ENCODE data around the gene FPR3. TPM values are rescaled to one million over a fixed set of nuclear protein-coding genes. Genes with fewer than 3 reads are reported as not detected.

The FPR3 gene
- total and polyA plus RNA-seq, 9 of the 15 experiments (the other 6 are each of a cell fraction or from before 2014, with no cell fraction given): 0.08 to 0.51 (median 0.22) TPM; not detected in 1

DNA sequence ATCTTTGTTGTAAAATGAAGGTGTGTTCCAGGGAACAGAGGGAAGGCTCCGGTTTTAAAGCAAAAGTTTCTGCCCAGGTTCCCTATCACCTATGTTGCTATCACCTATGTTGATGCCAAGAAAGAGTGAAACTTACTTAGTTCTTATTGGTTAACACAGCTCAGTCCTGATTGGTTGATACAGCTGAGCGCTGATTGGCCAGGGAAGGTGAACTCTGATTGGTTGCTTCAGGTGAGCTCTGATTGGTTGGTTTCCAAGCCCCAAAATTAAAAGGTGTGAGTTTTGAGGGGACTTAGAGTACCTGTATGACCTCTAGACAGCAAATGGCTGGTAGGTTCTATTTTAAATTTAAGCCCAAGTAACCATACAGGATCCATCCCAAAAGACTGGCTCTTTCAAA lies 42.2 kb downstream of the FPR3 start (continued):
- TF ChIP-seq, protein P1, sequence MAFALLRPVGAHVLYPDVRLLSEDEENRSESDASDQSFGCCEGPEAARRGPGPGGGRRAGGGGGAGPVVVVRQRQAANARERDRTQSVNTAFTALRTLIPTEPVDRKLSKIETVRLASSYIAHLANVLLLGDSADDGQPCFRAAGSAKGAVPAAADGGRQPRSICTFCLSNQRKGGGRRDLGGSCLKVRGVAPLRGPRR (CRISPR knock-in tag; IDR thresholded peaks at IDR 0.05): no peak
- no peak for TF ChIP-seq ADNP (tag; IDR thresholded peaks at IDR 0.05)
- TF ChIP-seq EZH2 (IDR thresholded peaks at IDR 0.05; ENCODE audit: borderline replicate concordance, low read depth, low read length): no peak
- peak; percentile 59 for TF ChIP-seq RBM25 (IDR thresholded peaks at IDR 0.05; ENCODE audit: low read depth, low read length, severe bottlenecking)
- TF ChIP-seq, protein P2, sequence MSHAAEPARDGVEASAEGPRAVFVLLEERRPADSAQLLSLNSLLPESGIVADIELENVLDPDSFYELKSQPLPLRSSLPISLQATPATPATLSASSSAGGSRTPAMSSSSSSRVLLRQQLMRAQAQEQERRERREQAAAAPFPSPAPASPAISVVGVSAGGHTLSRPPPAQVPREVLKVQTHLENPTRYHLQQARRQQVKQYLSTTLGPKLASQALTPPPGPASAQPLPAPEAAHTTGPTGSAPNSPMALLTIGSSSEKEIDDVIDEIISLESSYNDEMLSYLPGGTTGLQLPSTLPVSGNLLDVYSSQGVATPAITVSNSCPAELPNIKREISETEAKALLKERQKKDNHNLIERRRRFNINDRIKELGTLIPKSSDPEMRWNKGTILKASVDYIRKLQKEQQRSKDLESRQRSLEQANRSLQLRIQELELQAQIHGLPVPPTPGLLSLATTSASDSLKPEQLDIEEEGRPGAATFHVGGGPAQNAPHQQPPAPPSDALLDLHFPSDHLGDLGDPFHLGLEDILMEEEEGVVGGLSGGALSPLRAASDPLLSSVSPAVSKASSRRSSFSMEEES (CRISPR knock-in tag; IDR thresholded peaks at IDR 0.05): no peak

DNA sequence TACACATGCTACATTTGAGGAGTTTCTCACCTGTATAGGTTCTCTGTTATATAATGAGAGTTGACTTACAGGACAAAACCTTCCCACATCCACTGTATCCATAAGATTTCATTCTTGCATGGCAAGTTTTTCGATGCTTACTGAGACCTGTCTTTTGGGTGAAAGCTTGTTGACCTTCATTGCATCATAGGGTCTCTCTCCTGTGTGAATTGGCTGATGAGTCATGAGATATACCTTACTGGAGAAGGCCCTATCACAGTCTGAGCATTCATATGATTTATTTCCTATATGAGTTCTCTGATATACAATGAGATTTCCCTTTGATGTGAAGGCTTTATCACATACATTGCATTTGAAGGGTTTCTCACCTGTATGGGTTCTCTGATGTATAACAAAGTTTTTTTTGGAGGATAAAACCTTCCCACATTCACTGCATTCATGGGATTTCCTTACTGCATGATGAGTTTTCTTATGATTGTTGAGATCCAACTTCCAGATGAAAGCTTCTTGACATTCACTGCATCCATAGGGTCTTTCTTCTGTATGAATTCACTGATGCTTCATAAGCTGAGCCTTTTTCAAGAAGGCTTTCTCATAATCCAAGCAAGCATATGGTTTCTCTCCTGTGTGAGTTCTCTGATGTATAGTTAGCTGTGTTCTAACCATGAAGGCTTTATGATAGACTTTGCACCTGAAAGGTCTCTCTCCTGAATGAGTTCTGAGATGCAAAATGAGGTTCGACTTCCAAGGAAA lies 67.1 kb downstream of the FPR3 start:
- no peak overlapping the region for H3K4me3 ChIP-seq
- WGBS (ENCODE audit: insufficient coverage, low coverage, missing lambda C conversion rate): 41% methylated on average over 2 of the region's 2 CpGs
- H3K79me2 ChIP-seq (ENCODE audit: control insufficient read depth, insufficient read depth, low read length): no peaks in the 10 kb centered on the region
- no peak overlapping the region for H2AFZ ChIP-seq (ENCODE audit: low read depth, low read length)
- ATAC-seq (no peak), DNase-seq (ENCODE audit: extremely low read depth in 1 of 4, low spot score in 3 of 4) (no peak), FAIRE-seq (no peak)
- no peak overlapping the region for H3K9ac ChIP-seq (ENCODE audit: insufficient read depth in 1 of 2, low read depth in 2 of 2, low read length in 2 of 2)
- POLR2A ChIA-PET: no interaction called here
- no peaks in the 10 kb centered on the region for H4K20me1 ChIP-seq (replicated peaks; ENCODE audit: control insufficient read depth, insufficient read depth, low read length)
- H3K27ac ChIP-seq (ENCODE audit: extremely low read depth, low read depth, low read length): no peak overlapping the region
- H3K9me1 ChIP-seq (ENCODE audit: control insufficient read depth, insufficient read depth, low read length): no peaks in the 10 kb centered on the region
- no peaks in the 10 kb centered on the region for H3K36me3 ChIP-seq (ENCODE audit: control insufficient read depth, insufficient read depth, low read length)
- H3K4me2 ChIP-seq (ENCODE audit: insufficient read depth, low read length): no peak overlapping the region
- no peaks in the 10 kb centered on the region for H3K27me3 ChIP-seq (ENCODE audit: control insufficient read depth in 2 of 2, insufficient read depth in 2 of 2, low read length in 2 of 2)
- BruUV-seq (replicated peaks): no TSS peak
- no peaks in the 10 kb centered on the region for H3K4me1 ChIP-seq (replicated peaks in 1 of 2; ENCODE audit: control insufficient read depth in 2 of 2, insufficient read depth in 2 of 2, low read length in 2 of 2)
- CTCF ChIA-PET (ENCODE audit: low intra/inter-chr PET ratio): no interaction called here
- TF ChIP-seq HSF4 (CRISPR knock-in tag; IDR thresholded peaks at IDR 0.05; ENCODE audit: borderline replicate concordance) (no peak), ZNF274 (IDR thresholded peaks at IDR 0.05; ENCODE audit: borderline replicate concordance, low read depth, low read length) (peak; percentile 97)
- intact Hi-C loops (cut with micrococcal nuclease) (no loop called here), in situ Hi-C loops (cut with MboI) (no loop called here)
- H3K9me3 ChIP-seq (replicated peaks; ENCODE audit: control insufficient read depth, insufficient read depth, low read depth, low read length): peaks cover 20% of the 10 kb centered on the region
